Measurements from ENCODE around the gene PLEKHG4.

The PLEKHG4 gene

GRCh38 chr16:67265834-67266233 lies 13.5 kb upstream of the PLEKHG4 start:
- DNase-seq, result no peak

- DNase-seq, result no peak
Observed at GRCh38 chr16:67268136-67268579, 11.2 kb upstream of the PLEKHG4 start.

DNA sequence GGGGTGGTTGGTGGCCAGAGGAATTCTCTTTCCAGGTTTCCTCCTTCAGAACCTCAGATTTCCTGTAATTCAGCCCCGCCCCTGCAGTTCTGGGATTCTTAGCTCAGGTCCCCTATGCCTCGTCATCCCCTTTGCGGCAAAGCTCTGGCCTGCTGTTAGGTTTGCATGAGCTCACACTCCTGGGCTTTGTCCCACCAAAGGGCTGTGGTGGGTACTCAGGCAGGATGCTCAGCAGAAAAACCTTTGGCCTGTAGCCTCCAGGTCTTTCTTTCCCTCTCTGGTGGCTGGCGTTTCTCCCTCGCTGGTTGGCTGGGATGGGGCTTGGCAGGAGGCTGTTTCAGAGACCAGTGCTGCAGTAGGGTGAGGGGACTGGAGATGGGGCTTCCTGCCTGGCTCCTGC lies 9.6 kb upstream of the PLEKHG4 start:
- DNase-seq, result no peak

DNA sequence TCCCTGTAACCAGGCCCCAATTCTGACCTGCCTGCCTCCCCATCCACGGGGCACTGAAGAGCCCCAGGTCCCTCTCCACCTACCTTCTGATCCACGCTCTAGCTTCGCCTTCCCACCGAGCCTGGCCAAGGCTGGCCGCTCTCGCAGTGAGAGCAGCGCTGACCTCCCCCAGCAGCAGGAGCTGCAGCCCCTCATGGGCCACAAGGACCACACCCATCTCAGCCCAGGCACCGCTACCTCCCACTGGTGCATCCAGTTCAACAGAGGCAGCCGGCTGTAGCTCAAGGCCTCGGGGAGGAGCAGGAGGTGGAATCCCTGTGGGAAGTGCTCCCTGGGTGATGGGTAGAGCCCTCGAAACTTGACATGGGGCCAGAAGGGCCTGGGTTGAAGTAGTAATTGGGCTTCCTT lies 8.4 kb upstream of the PLEKHG4 start:
- no peak for DNase-seq

- no peak for DNase-seq
Observed at GRCh38 chr16:67271446-67271845, 7.9 kb upstream of the PLEKHG4 start.

GRCh38 chr16:67275321-67275720 lies 4.0 kb upstream of the PLEKHG4 start:
- DNase-seq, result no peak

GRCh38 chr16:67277294-67277998 lies 1.9 kb upstream of the PLEKHG4 start:
- no peak for DNase-seq

DNA sequence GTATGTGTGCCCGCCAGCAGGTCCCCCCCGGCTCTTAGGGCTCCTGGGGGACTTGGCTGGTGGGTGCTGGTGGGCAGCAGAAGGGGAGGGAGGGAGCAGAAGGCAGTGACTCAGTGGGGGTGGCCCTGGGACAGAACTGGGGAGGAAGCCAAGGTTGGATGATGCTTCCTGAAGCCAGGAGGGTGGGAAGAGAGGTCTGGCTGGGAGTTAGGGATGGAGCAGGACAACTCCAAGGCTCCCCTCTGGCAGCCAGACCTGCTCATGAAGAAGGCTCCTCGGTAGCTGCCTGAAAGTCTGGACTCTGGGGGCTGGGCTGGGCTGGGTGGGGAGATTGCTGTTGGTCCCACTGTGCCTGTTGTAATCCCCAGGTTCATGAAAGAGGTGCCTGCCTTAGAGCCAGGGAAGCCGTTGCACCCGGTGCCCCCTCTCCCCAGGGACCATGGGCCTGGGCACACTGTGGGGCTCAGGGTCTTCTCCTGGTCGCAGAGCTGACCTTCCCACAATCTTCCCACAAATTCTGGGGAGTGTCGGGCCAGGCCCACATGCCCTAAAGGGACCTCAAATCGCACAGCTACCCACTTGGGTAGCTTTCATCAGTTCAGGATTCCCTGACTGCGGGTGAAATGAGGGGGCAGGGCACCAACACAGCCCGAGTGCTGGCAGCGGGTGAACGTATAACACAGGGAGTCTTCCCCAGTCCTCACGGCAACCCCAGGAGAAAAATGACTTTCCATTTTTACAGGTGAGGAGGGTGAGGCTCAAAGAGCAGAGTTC lies 1.1 kb upstream of the PLEKHG4 start:
- DNase-seq, result no peak

DNA sequence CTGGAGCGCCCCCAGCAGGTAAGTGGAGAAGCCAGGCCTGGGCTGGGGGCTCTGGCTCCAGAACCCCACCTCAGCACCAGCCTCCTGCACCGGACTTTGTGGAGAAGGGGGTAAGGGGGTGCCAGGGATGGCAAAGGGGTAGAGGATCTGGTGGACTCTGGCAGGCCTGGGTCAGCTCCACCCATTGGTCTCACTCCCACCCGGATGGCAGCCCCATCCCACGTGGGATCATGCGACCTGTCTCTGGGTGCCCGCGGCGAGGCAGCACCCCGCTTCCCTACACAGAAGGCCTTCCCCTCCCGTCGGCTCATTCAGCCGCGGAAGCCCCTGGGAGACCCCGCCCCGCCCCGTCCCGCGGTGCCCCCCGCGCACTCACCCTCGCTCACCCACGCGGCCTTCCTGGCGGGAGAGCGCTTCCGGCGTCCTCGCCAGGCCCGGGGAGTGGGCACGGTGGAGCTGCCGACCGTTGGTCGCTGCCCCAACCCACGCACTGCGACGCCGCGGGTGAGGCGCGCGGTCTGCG lies 498 bp upstream of the PLEKHG4 start:
- no peak for DNase-seq

- DNase-seq, result no peak
Observed at GRCh38 chr16:67280090-67281015, 1.0 kb downstream of the PLEKHG4 start.

- DNase-seq, result no peak
Observed at GRCh38 chr16:67281536-67282446, 2.5 kb downstream of the PLEKHG4 start.

DNA sequence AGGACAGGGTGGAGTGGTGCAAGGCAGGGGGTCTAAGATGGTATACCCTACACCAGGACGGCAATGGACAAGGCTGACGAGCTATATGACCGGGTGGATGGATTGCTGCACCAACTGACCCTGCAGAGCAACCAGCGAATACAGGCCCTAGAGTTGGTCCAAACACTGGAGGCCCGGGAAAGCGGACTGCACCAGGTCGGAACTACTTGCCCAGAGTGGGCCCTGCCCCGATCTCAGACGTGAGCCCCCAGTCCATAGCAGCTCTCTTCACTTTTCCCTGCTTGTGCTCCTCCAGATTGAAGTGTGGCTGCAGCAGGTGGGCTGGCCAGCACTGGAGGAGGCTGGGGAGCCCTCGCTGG lies 3.1 kb downstream of the PLEKHG4 start:
- no peak for DNase-seq

- no peak for DNase-seq
Observed at GRCh38 chr16:67283039-67283825, 3.9 kb downstream of the PLEKHG4 start.

DNA sequence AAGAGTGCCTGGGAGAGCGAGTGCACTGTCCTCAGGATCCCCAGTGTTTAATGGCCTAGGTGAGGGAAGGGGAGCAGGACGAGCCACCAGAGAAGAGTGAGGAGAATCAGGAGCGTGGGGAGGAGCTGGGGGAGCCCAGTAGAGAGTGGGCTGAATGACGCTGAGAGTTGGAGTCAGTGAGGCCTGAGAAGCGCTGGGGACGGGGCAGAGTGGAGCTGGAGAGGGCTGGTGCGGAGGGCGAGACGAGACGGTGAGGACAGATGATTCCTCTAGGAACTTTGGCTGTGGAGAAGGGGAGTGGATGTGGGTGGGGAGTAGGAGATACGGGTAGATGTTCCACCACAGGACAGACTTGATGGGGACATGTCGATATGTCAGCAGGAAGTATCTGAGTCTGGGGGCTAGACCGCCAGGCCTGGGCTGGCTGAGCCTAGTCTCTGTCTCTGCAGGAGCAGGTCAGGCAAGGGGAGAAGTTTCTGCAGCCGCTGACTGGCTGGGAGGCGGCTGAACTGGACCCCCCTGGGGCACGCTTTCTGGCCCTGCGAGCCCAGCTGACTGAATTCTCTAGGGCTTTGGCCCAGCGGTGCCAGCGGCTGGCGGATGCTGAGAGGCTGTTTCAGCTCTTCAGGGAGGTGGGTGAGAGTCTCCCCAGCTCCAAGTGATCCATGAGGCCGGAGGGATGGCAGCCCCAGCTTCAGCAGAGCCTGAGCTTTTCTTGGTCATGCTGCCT lies 4.7 kb downstream of the PLEKHG4 start:
- DNase-seq, result no peak

DNA sequence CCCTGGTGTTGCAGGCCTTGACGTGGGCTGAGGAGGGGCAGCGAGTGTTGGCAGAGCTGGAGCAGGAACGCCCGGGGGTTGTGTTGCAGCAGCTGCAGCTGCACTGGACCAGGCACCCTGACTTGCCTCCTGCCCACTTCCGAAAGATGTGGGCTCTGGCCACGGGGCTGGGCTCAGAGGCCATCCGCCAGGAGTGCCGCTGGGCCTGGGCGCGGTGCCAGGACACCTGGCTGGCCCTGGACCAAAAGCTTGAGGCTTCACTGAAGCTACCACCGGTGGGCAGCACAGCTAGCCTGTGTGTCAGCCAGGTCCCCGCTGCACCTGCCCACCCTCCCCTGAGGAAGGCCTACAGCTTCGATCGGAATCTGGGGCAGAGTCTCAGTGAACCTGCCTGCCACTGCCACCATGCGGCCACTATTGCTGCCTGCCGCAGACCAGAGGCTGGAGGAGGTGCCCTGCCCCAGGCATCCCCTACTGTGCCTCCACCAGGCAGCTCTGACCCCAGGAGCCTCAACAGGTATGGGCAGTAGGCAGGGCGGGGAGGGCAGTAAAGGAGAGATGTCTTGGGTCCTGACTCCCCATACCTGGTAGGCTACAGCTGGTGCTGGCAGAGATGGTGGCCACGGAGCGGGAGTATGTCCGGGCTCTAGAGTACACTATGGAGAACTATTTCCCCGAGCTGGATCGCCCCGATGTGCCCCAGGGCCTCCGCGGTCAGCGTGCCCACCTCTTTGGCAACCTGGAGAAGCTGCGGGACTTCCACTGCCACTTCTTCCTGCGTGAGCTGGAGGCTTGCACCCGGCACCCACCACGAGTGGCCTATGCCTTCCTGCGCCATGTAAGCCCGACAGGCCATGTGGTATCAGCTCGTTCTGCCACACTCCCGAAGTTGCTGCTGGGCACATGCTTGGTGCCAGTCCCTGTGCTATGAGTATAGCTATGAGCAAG lies 5.6 kb downstream of the PLEKHG4 start:
- peak; percentile 3 for DNase-seq

DNA sequence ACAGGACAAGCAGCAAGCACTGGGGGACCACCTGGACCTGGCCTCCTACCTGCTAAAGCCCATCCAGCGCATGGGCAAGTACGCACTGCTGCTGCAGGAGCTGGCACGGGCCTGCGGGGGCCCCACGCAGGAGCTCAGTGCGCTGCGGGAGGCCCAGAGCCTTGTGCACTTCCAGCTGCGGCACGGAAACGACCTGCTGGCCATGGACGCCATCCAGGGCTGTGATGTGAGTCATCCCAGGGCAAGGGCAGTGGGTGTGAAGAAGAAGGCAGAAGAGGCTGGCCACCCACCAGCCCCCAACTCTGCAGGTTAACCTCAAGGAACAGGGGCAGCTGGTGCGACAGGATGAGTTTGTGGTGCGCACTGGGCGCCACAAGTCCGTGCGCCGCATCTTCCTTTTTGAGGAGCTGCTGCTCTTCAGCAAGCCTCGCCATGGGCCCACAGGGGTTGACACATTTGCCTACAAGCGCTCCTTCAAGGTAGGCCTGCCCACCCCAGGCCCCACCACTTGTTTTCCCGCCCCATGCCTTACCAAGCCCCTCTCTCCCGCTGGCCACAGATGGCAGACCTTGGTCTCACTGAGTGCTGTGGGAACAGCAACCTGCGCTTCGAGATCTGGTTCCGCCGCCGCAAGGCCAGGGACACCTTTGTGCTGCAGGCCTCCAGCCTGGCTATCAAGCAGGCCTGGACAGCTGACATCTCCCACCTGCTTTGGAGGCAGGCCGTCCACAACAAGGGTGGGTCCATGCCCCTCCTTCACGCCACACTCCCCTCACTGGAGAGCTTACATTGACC lies 7.3 kb downstream of the PLEKHG4 start:
- DNase-seq, result no peak

DNA sequence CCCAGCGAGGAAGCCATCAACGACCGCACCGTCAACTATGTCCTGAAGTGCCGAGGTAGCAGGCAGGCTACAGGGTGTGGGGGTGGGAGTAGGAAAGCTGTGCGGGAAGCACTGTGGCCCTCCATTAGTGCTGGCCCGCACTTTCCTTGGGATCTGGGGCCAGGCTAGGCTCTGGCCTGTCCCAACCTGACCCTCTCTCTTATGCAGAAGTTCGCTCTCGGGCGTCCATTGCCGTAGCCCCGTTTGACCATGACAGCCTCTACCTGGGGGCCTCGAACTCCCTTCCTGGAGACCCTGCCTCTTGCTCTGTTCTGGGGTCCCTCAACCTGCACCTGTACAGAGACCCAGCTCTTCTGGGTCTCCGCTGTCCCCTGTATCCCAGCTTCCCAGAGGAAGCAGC lies 8.6 kb downstream of the PLEKHG4 start:
- DNase-seq, result no peak

DNA sequence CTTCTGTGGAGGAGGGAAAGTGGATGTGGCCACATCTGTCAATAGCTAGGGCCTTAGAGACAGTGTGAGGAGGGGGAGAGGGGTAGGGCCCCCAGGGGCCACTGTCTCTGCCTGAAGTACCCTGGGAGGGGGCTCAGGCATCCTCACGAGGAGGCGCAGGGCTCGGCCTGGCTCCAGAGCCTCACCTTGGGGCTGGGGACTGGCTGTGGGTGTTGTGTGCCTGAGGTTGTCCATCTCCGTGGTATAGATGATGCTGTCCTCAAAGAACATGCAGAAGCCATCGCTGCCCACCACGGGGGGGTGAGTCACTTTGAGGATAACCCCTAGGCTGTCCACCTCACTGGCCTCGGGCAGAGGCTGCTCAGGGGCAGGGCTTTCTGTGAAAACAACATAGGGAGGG lies 12.1 kb downstream of the PLEKHG4 start:
- no peak for DNase-seq

Measured in midbrain (tissue), 1 donor.